RWPE2 (cell line): ENCODE results near the gene GLRA3.

Source experiments
- ATAC-seq: fragments of 200-7000 bp; cut with Tn5 transposase; 3 replicates; pipeline ENCODE4 v1.9.1; 2021; ENCODE audit warnings: low read depth
- DNase-seq: peaks from one replicate; pipeline ENCODE4 v3.0.0-alpha.2; 2020; ENCODE audit warnings: low spot score
- H3K27ac ChIP-seq: fragments of 450-650 bp; 2 replicates; pipeline ENCODE4 v1.5.1; 2017; ENCODE audit warnings: mild to moderate bottlenecking; ENCODE audit not compliant: poor library complexity, severe bottlenecking
- H3K27me3 ChIP-seq: fragments of 250-450 bp; sonication (Bioruptor Pico); 2 replicates; pipeline ENCODE4 v1.5.1; 2021; ENCODE audit warnings: mild to moderate bottlenecking, moderate library complexity; ENCODE audit not compliant: insufficient read depth, poor library complexity, severe bottlenecking
- H3K36me3 ChIP-seq: fragments of 250-450 bp; sonication (Bioruptor Pico); 2 replicates; pipeline ENCODE4 v1.5.1; 2020; ENCODE audit warnings: low read depth, mild to moderate bottlenecking, moderate library complexity
- H3K4me1 ChIP-seq: fragments of 250-450 bp; sonication (Bioruptor Pico); 2 replicates; pipeline ENCODE4 v1.5.1; 2021; ENCODE audit warnings: mild to moderate bottlenecking, moderate library complexity; ENCODE audit not compliant: insufficient read depth, poor library complexity, severe bottlenecking
- H3K4me3 ChIP-seq: fragments of 250-450 bp; sonication (Bioruptor Pico); 2 replicates; pipeline ENCODE4 v1.5.1; 2021; ENCODE audit warnings: mild to moderate bottlenecking, moderate library complexity; ENCODE audit not compliant: severe bottlenecking
- H3K9me3 ChIP-seq: fragments of 250-450 bp; sonication (Bioruptor Pico); 2 replicates; pipeline ENCODE4 v1.5.1; 2021; ENCODE audit warnings: mild to moderate bottlenecking, moderate library complexity; ENCODE audit not compliant: severe bottlenecking
- TF ChIP-seq, protein P1 (sequence below): fragments of 450-650 bp; IDR thresholded peaks from one replicate; pipeline ENCODE4 v1.5.1; 2017; ENCODE audit warnings: mild to moderate bottlenecking, moderate library complexity; ENCODE audit not compliant: poor library complexity, severe bottlenecking

Gene GLRA3

DNA sequence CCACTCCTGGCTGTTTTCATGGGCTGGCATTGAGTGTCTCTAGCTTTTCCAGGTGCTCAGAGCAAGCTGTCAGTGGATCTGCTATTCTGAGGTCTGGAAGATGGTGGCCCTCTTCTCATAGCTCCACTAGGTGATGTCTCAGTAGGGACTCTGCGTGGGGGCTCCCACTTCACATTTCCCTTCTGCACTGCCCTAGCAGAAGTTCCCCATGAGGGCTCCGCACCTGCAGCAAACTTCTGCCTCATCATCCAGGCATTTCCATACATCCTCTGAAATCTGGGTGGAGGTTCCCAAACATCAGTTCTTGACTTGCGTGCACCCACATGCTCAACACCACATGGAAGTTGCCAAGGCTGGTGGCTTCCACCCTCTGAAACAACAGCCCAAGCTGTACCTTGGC, 13.8 kb downstream of the GLRA3 start:
- DNase-seq (no peak), ATAC-seq (no peak)
- Histone ChIP-seq H3K36me3 (no peaks in the 10 kb centered on the region), H3K4me3 (no peak overlapping the region), H3K27ac (no peak overlapping the region), H3K27me3 (no peaks in the 10 kb centered on the region), H3K4me1 (no peaks in the 10 kb centered on the region), H3K9me3 (no peaks in the 10 kb centered on the region)
- TF ChIP-seq, protein P1, sequence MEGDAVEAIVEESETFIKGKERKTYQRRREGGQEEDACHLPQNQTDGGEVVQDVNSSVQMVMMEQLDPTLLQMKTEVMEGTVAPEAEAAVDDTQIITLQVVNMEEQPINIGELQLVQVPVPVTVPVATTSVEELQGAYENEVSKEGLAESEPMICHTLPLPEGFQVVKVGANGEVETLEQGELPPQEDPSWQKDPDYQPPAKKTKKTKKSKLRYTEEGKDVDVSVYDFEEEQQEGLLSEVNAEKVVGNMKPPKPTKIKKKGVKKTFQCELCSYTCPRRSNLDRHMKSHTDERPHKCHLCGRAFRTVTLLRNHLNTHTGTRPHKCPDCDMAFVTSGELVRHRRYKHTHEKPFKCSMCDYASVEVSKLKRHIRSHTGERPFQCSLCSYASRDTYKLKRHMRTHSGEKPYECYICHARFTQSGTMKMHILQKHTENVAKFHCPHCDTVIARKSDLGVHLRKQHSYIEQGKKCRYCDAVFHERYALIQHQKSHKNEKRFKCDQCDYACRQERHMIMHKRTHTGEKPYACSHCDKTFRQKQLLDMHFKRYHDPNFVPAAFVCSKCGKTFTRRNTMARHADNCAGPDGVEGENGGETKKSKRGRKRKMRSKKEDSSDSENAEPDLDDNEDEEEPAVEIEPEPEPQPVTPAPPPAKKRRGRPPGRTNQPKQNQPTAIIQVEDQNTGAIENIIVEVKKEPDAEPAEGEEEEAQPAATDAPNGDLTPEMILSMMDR: no peak

DNA sequence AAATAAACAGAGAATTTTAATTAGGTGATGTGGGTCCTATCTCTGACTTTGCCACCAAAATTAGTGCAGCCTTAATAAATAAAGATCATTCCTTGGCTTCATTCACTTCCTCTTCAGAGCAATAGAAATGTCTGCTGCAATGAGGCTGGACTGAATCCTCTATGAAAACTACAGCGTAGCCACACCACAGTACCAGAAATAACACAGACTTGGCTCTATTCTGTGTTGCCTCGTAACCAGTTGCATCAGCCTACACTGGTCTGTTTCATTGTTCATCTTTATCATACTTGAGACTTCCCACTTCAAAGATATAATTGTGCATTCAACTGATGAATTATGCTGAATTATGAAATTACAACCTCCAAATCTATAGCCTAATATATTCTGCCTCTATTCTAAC, 15.8 kb downstream of the GLRA3 start:
- Histone ChIP-seq H3K4me1 (no peaks in the 10 kb centered on the region), H3K36me3 (no peaks in the 10 kb centered on the region), H3K9me3 (no peaks in the 10 kb centered on the region), H3K4me3 (no peak overlapping the region), H3K27ac (no peak overlapping the region), H3K27me3 (no peaks in the 10 kb centered on the region)
- TF ChIP-seq, protein P1: no peak
- DNase-seq (no peak), ATAC-seq (no peak)

DNA sequence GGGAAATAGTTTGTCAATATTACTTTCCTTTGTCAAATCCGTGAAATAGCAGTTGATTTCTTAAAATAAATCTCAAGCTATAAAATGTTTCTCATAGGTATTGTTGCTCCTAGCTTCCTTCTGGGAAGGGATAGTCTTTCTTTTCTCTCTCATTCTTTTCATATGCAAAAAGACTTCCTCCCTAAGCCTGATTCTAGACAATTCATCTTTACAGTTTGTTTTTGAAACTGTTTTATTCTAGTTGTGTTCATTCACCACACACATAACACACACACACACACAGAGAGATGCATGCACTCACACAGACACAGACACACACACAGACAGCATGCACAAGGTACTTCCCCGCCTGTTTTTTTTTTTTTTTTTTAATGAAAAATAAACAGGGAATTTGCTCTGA, 18.2 kb downstream of the GLRA3 start:
- Histone ChIP-seq H3K36me3 (no peaks in the 10 kb centered on the region), H3K27me3 (no peaks in the 10 kb centered on the region), H3K9me3 (no peaks in the 10 kb centered on the region), H3K4me1 (no peaks in the 10 kb centered on the region), H3K27ac (no peak overlapping the region), H3K4me3 (no peak overlapping the region)
- TF ChIP-seq, protein P1: no peak
- no peak for DNase-seq
- no peak for ATAC-seq

DNA sequence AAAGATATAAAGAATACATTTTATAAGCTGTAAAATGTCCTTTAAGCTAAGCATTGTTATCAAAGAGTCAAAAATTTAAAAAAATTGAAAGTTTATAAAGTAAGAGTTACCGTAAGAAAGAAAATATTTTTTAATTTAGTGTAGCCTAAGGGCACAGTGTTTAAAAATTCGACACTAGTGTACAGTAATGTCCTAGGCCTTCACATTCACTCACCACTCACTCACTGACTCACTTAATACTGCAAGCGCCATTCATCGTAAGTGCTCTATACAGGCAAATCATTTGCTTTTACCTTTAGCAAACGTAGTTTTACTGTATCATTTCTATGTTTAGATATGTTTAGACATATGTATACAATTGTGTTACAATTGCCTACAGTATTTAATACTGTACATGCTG, 20.2 kb downstream of the GLRA3 start:
- ATAC-seq (no peak), DNase-seq (no peak)
- Histone ChIP-seq H3K27ac (no peak overlapping the region), H3K36me3 (no peaks in the 10 kb centered on the region), H3K9me3 (no peaks in the 10 kb centered on the region), H3K27me3 (no peaks in the 10 kb centered on the region), H3K4me1 (no peaks in the 10 kb centered on the region), H3K4me3 (no peak overlapping the region)
- TF ChIP-seq, protein P1: no peak

DNA sequence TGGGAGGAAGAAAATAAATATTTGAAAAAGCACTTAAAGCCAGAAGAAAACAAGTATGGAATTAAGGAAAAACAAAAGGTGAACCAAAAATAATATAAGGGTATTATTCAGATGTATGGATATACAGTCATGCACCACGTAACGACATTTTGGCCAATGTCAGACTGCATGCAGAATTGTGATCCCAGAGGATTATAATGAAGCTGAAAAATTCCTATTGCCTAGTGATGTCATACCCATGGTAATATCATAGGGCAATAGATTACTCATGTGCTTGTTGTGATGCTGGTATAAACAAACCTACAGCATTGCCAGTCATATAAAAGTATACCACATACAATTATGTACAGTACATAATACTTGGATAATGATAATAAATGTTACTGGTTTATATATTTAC, 20.9 kb downstream of the GLRA3 start:
- Histone ChIP-seq H3K27ac (no peak overlapping the region), H3K4me1 (no peaks in the 10 kb centered on the region), H3K4me3 (no peak overlapping the region), H3K27me3 (no peaks in the 10 kb centered on the region), H3K9me3 (peaks cover 2% of the 10 kb centered on the region), H3K36me3 (no peaks in the 10 kb centered on the region)
- TF ChIP-seq, protein P1: no peak
- DNase-seq (no peak), ATAC-seq (no peak)
